ENCODE results near the gene CACNA1S.

The CACNA1S gene

GRCh38 chr1:201140941-201141260, 28.7 kb upstream of the CACNA1S start:
- no peak for DNase-seq (ENCODE audit: low read depth, low spot score)
- no peak overlapping the region for H3K27ac ChIP-seq

GRCh38 chr1:201140235-201140940, 28.2 kb upstream of the CACNA1S start:
- no peak overlapping the region for H3K27ac ChIP-seq
- DNase-seq (ENCODE audit: low read depth, low spot score) = no peak

GRCh38 chr1:201139756-201140155, 27.5 kb upstream of the CACNA1S start:
- H3K27ac ChIP-seq = no peak overlapping the region
- no peak for DNase-seq (ENCODE audit: low read depth, low spot score)

- DNase-seq (ENCODE audit: low read depth, low spot score) = no peak
- H3K27ac ChIP-seq = no peak overlapping the region
Observed at GRCh38 chr1:201139306-201139705, 27.1 kb upstream of the CACNA1S start.

- no peak overlapping the region for H3K27ac ChIP-seq
- DNase-seq (ENCODE audit: low read depth, low spot score) = no peak
Observed at GRCh38 chr1:201138311-201138840, 26.1 kb upstream of the CACNA1S start.

GRCh38 chr1:201137579-201138310, 25.5 kb upstream of the CACNA1S start:
- no peak for DNase-seq (ENCODE audit: low read depth, low spot score)
- H3K27ac ChIP-seq = peak overlapping the region; percentile 17

GRCh38 chr1:201137024-201137392, 24.8 kb upstream of the CACNA1S start:
- H3K27ac ChIP-seq = no peak overlapping the region
- no peak for DNase-seq (ENCODE audit: low read depth, low spot score)

- no peak for DNase-seq (ENCODE audit: low read depth, low spot score)
- H3K27ac ChIP-seq = no peak overlapping the region
Observed at GRCh38 chr1:201136355-201137023, 24.3 kb upstream of the CACNA1S start.

GRCh38 chr1:201134405-201134804, 22.2 kb upstream of the CACNA1S start:
- no peak for DNase-seq (ENCODE audit: low read depth, low spot score)
- no peak overlapping the region for H3K27ac ChIP-seq

- no peak overlapping the region for H3K27ac ChIP-seq
- DNase-seq (ENCODE audit: low read depth, low spot score) = no peak
Observed at GRCh38 chr1:201131398-201131797, 19.2 kb upstream of the CACNA1S start.

- no peak overlapping the region for H3K27ac ChIP-seq
- no peak for DNase-seq (ENCODE audit: low read depth, low spot score)
Observed at GRCh38 chr1:201128962-201129361, 16.7 kb upstream of the CACNA1S start.

- no peak for DNase-seq (ENCODE audit: low read depth, low spot score)
- no peak overlapping the region for H3K27ac ChIP-seq
Observed at GRCh38 chr1:201128476-201128875, 16.2 kb upstream of the CACNA1S start.

- no peak overlapping the region for H3K27ac ChIP-seq
- no peak for DNase-seq (ENCODE audit: low read depth, low spot score)
Observed at GRCh38 chr1:201127755-201128455, 15.7 kb upstream of the CACNA1S start.

GRCh38 chr1:201126832-201127754, 14.9 kb upstream of the CACNA1S start, which contains the start of gene ASCL5:
Gene ASCL5 (minus strand): TSS chr1:201127184. CDS start chr1:201115372, 11,812 bp downstream.
- no peak for DNase-seq (ENCODE audit: low read depth, low spot score)
- no peak within 1 kb of the TSS for H3K27ac ChIP-seq

GRCh38 chr1:201126463-201126831, 14.2 kb upstream of the CACNA1S start:
- no peak for DNase-seq (ENCODE audit: low read depth, low spot score)
- no peak overlapping the region for H3K27ac ChIP-seq

- no peak overlapping the region for H3K27ac ChIP-seq
- no peak for DNase-seq (ENCODE audit: low read depth, low spot score)
Observed at GRCh38 chr1:201125800-201126199, 13.6 kb upstream of the CACNA1S start.

GRCh38 chr1:201125019-201125418, 12.8 kb upstream of the CACNA1S start:
- H3K27ac ChIP-seq = no peak overlapping the region
- DNase-seq (ENCODE audit: low read depth, low spot score) = no peak

GRCh38 chr1:201123866-201124265, 11.6 kb upstream of the CACNA1S start:
- peak; percentile 20 for DNase-seq (ENCODE audit: low read depth, low spot score)
- peak overlapping the region; percentile 46 for H3K27ac ChIP-seq

GRCh38 chr1:201122321-201122957, 10.2 kb upstream of the CACNA1S start:
- DNase-seq (ENCODE audit: low read depth, low spot score) = no peak
- no peak overlapping the region for H3K27ac ChIP-seq
